GM21515 (cell line): Measurements from ENCODE around the gene TBC1D10A.

ENCODE experiments used
- ATAC-seq: cut with Tn5 transposase; IDR thresholded peaks from one replicate; pipeline ENCODE4 v1.9.1; 2021; ENCODE audit not compliant: unreplicated experiment

Gene TBC1D10A

DNA sequence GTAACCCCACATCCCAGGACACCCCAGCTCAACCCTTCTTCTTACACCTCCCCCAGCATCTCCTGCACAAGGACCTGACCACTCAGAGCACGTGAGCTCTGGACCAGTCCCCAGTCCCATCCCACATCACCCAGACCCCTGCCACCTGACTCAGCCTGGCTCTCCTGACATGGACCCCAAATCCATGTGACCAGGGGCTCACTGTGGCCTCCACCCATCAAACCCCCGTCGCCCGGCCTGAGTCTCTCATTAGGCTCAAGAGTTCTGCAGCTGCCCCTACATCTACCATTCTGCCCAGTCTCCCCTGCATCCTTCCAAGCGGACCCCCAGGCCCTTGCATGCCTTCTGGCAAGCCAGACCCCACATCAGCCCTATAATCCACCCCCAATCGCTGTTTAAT lies 78.3 kb downstream of the TBC1D10A start:
- no peak for ATAC-seq

- ATAC-seq = no peak
Observed at GRCh38 chr22:30247974-30248373, 78.8 kb downstream of the TBC1D10A start.

GRCh38 chr22:30247561-30247960 lies 79.2 kb downstream of the TBC1D10A start:
- no peak for ATAC-seq

- ATAC-seq = no peak
Observed at GRCh38 chr22:30246814-30247376, 79.8 kb downstream of the TBC1D10A start.

GRCh38 chr22:30245985-30246813 lies 80.5 kb downstream of the TBC1D10A start, which contains the start of gene LIF:
LIF (minus strand) TSS chr22:30246759; CDS start chr22:30246695, 64 bp downstream.
- no peak for ATAC-seq

GRCh38 chr22:30245181-30245984 lies 81.4 kb downstream of the TBC1D10A start:
- ATAC-seq = no peak

DNA sequence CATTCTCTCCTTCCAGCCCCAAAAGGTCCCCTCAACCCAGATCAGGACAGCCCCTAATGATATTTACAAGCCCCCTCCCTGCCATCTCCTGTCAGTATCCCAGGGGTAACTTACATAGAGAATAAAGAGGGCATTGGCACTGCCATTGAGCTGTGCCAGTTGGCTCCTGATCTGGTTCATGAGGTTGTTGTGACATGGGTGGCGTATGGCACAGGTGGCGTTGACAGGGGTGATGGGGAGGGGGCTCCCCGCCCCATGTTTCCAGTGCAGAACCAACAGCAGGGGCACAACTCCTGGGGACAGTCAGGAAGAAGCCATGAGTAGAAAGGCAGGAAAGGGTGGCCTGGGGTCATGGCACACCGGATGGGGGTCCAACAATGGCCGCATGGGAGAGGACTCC lies 82.1 kb downstream of the TBC1D10A start:
- no peak for ATAC-seq

- no peak for ATAC-seq
Observed at GRCh38 chr22:30244066-30244465, 82.7 kb downstream of the TBC1D10A start.

DNA sequence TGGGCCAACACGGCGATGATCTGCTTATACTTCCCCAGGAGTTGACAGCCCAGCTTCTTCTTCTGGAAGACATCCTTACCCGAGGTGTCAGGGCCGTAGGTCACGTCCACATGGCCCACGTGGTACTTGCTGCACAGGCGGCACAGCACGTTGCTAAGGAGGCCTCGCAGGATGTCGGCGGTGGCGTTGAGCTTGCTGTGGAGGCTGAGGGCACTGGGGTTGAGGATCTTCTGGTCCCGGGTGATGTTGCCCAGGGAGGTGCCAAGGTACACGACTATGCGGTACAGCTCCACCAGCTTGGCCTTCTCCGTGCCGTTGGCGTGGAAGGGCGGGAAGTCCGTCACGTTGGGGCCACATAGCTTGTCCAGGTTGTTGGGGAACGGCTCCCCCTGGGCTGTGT lies 83.1 kb downstream of the TBC1D10A start:
- ATAC-seq = no peak
